K562 (cell line): Measurements from ENCODE around the gene AHCYL1. TPM values are rescaled to one million over a fixed set of nuclear protein-coding genes. Genes with fewer than 3 reads are reported as not detected.

Source experiments
- CBFA2T2 ChIP-seq: fragments of 450-650 bp; conservative IDR thresholded peaks from 2 replicates; pipeline ENCODE4 v1.6.1; 2017; ENCODE audit warnings: mild to moderate bottlenecking
- CBX1 ChIP-seq: sonication (generic); IDR thresholded peaks from 2 replicates; pipeline ENCODE4 v1.6.1; 2016; ENCODE audit warnings: antibody characterized with exemption, low read depth, mild to moderate bottlenecking
- EHMT2 ChIP-seq: fragments of 450-650 bp; IDR thresholded peaks from 2 replicates; pipeline ENCODE4 v1.6.1; 2018; ENCODE audit warnings: antibody characterized with exemption
- JUND ChIP-seq, 2 experiments: IDR thresholded peaks; 2 replicates in 1 of 2; 3 replicates in 1 of 2; pipeline ENCODE4 v1.6.1; 2011; ENCODE audit warnings: borderline replicate concordance in 2 of 2, low read depth in 2 of 2, low read length in 2 of 2, improper control_type of control experiment in 1 of 2, missing biosample characterization in 1 of 2, missing genetic modification characterization in 1 of 2, missing genetic modification reagents in 1 of 2
- MAZ ChIP-seq, 2 experiments: fragments of 450-650 bp in 1 of 2; sonication (generic) in 1 of 2; formaldehyde crosslinking; IDR thresholded peaks in 1 of 2; conservative IDR thresholded peaks in 1 of 2; 2 replicates each; pipeline versions ENCODE4 v1.4.0 to v1.5.0; 2020; ENCODE audit warnings: mild to moderate bottlenecking in 1 of 2, missing genetic modification reagents in 1 of 2
- MEF2D ChIP-seq: conservative IDR thresholded peaks from 2 replicates; pipeline ENCODE4 v1.6.1; 2016; ENCODE audit warnings: low read depth, missing genetic modification characterization, missing compliant biosample characterization
- NCOA6 ChIP-seq: fragments of 450-650 bp; IDR thresholded peaks from 2 replicates; pipeline ENCODE4 v1.6.1; 2017; ENCODE audit warnings: mild to moderate bottlenecking
- NFIX ChIP-seq: fragments of 250-450 bp; sonication (Bioruptor Pico); IDR thresholded peaks from 2 replicates; pipeline ENCODE4 v1.4.0; 2020; ENCODE audit warnings: low read depth, mild to moderate bottlenecking, moderate library complexity
- PTTG1 ChIP-seq: fragments of 450-650 bp; IDR thresholded peaks from 2 replicates; pipeline ENCODE4 v1.6.1; 2016; ENCODE audit warnings: low read depth, mild to moderate bottlenecking, missing genetic modification characterization, missing compliant biosample characterization
- PURB ChIP-seq: sonication (generic); formaldehyde crosslinking; IDR thresholded peaks from 2 replicates; pipeline ENCODE4 v1.9.0; 2021; ENCODE audit warnings: low read depth, mild to moderate bottlenecking, missing genetic modification reagents
- TCFL5 ChIP-seq: fragments of 250-450 bp; sonication (Bioruptor Pico); conservative IDR thresholded peaks from 2 replicates; pipeline ENCODE4 v1.6.1; 2021; ENCODE audit warnings: mild to moderate bottlenecking, moderate library complexity, matching md5 sums
- ZNF124 ChIP-seq: sonication (generic); formaldehyde crosslinking; IDR thresholded peaks from 2 replicates; pipeline ENCODE4 v1.8.1; 2022; ENCODE audit warnings: missing genetic modification reagents
- ZNF324 ChIP-seq: fragments of 250-450 bp; sonication (Bioruptor Pico); IDR thresholded peaks from 2 replicates; pipeline ENCODE4 v1.4.0; 2020; ENCODE audit warnings: mild to moderate bottlenecking
- polyA plus RNA-seq, 8 experiments: library from polyadenylated mRNA; depleted of rRNA in 4 of 8; stranded (reverse) in 5 of 8; unstranded in 3 of 8; fragments of >200 nt; fragmentation: Nextera tagmentation in 2 of 8; fragmentation: Illumina TruSeq in 1 of 8; extraction: Ambion mirVana in 2 of 8; extraction: Trizol in 1 of 8; gene quantifications; 2 replicates each; pipeline versions ENCODE4 v1.2.1 to v1.2.3, GENCODE V29; 2011 to 2014; ENCODE audit warnings: inconsistent platforms in 1 of 8, missing spikeins in 1 of 8
- total RNA-seq, 7 experiments: library from RNA; depleted of rRNA in 6 of 7; stranded (reverse); fragments of >200 nt in 6 of 7; fragmentation: Illumina TruSeq in 2 of 7; extraction: Trizol in 2 of 7; gene quantifications; 2 replicates each; pipeline versions ENCODE4 v1.2.1 to v1.2.3, GENCODE V29; 2011 to 2021; ENCODE audit warnings: low replicate concordance in 1 of 7
- TF ChIP-seq, protein P1 (sequence below): sonication (generic); formaldehyde crosslinking; IDR thresholded peaks from 2 replicates; pipeline ENCODE4 v1.5.0; 2020; ENCODE audit warnings: missing genetic modification reagents
- TF ChIP-seq, protein P2 (sequence below): sonication (generic); formaldehyde crosslinking; IDR thresholded peaks from 2 replicates; pipeline ENCODE4 v1.8.0; 2022; ENCODE audit warnings: mild to moderate bottlenecking, missing genetic modification reagents
- TF ChIP-seq, protein P3 (sequence below): fragments of 200-400 bp; formaldehyde crosslinking; IDR thresholded peaks from 2 replicates; pipeline ENCODE4 v1.6.1; 2017; ENCODE audit warnings: mild to moderate bottlenecking, low read depth, low read length, moderate library complexity
- TF ChIP-seq, protein P4 (sequence below): fragments of 450-650 bp; conservative IDR thresholded peaks from 2 replicates; pipeline ENCODE4 v1.6.1; 2016; ENCODE audit warnings: missing genetic modification characterization, low read depth, mild to moderate bottlenecking, control low read depth, missing compliant biosample characterization
- TF ChIP-seq, protein P5 (sequence below): fragments of 450-650 bp; IDR thresholded peaks from one replicate; pipeline ENCODE4 v1.6.1; 2018; ENCODE audit warnings: mild to moderate bottlenecking, moderate library complexity; ENCODE audit not compliant: partially characterized antibody
- TF ChIP-seq, protein P6 (sequence below): sonication (generic); formaldehyde crosslinking; IDR thresholded peaks from 2 replicates; pipeline ENCODE4 v1.8.0; 2023; ENCODE audit warnings: mild to moderate bottlenecking, missing genetic modification reagents

The AHCYL1 gene
- total and polyA plus RNA-seq, 9 of the 15 experiments (the other 6 are each of a cell fraction or from before 2014, with no cell fraction given), result 27.3 to 118 (median 44.5) TPM

DNA sequence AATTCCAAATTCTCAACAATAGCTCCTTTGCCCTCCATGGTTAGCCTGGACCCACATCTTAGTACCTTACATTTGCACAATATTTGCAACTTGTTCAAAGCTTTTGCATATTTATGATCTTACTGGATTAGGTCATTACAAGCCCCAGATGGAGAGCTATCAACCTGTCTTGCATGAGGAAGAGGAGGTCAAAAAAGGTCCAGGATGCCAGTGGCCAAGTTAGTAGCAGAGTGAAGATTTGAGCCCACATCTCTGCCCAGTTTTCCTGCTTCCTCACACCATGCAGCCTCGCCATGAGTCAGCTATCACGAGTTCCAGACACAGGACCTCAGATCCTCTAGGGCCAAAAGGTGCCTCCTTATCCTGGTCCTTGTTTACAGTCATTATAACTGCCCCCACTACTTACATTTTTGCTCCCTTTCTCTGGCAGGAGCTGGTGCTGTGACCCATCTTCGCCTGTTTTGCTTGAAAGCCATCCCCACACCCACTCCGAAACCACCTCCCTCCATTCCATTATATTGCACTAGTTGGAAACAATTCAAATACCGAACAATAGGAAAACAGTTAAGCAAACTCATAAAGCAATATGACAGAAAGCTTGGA lies 5.0 kb upstream of the AHCYL1 start (continued):
- TF ChIP-seq MAZ (CRISPR knock-in tag; conservative IDR thresholded peaks at IDR 0.05 in 1 of 2, IDR thresholded peaks at IDR 0.05 in 1 of 2), result peak in 1 of 2 experiments; percentile 35; a peak in 1 of 4 replicates
- peak; percentile 39; the same call in 1 of the 2 replicates for TF ChIP-seq PTTG1
- no peak for TF ChIP-seq NCOA6
- TF ChIP-seq, protein P1, sequence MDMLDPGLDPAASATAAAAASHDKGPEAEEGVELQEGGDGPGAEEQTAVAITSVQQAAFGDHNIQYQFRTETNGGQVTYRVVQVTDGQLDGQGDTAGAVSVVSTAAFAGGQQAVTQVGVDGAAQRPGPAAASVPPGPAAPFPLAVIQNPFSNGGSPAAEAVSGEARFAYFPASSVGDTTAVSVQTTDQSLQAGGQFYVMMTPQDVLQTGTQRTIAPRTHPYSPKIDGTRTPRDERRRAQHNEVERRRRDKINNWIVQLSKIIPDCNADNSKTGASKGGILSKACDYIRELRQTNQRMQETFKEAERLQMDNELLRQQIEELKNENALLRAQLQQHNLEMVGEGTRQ (CRISPR knock-in tag), result no peak
- TF ChIP-seq, protein P2, sequence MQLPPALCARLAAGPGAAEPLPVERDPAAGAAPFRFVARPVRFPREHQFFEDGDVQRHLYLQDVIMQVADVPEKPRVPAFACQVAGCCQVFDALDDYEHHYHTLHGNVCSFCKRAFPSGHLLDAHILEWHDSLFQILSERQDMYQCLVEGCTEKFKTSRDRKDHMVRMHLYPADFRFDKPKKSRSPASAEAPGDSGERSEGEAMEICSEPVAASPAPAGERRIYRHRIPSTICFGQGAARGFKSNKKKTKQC (CRISPR knock-in tag), result no peak
- TF ChIP-seq MEF2D, result peak; percentile 32; the same call in 1 of the 2 replicates
- TF ChIP-seq, protein P3, sequence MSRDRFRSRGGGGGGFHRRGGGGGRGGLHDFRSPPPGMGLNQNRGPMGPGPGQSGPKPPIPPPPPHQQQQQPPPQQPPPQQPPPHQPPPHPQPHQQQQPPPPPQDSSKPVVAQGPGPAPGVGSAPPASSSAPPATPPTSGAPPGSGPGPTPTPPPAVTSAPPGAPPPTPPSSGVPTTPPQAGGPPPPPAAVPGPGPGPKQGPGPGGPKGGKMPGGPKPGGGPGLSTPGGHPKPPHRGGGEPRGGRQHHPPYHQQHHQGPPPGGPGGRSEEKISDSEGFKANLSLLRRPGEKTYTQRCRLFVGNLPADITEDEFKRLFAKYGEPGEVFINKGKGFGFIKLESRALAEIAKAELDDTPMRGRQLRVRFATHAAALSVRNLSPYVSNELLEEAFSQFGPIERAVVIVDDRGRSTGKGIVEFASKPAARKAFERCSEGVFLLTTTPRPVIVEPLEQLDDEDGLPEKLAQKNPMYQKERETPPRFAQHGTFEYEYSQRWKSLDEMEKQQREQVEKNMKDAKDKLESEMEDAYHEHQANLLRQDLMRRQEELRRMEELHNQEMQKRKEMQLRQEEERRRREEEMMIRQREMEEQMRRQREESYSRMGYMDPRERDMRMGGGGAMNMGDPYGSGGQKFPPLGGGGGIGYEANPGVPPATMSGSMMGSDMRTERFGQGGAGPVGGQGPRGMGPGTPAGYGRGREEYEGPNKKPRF, result no peak
- no peak for TF ChIP-seq ZNF124 (CRISPR knock-in tag)
- TF ChIP-seq, protein P4, sequence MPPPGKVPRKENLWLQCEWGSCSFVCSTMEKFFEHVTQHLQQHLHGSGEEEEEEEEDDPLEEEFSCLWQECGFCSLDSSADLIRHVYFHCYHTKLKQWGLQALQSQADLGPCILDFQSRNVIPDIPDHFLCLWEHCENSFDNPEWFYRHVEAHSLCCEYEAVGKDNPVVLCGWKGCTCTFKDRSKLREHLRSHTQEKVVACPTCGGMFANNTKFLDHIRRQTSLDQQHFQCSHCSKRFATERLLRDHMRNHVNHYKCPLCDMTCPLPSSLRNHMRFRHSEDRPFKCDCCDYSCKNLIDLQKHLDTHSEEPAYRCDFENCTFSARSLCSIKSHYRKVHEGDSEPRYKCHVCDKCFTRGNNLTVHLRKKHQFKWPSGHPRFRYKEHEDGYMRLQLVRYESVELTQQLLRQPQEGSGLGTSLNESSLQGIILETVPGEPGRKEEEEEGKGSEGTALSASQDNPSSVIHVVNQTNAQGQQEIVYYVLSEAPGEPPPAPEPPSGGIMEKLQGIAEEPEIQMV (tag), result 0 out of 2 replicates have a peak, but pooled peaks have one; percentile 32
- TF ChIP-seq CBFA2T2, result peak; percentile 83
- peak; percentile 94 for TF ChIP-seq JUND (IDR thresholded peaks at IDR 0.05; ENCODE audit: borderline replicate concordance, low read depth, low read length)
- TF ChIP-seq JUND (tag; IDR thresholded peaks at IDR 0.05; ENCODE audit: borderline replicate concordance, low read depth, low read length), result peak; percentile 95; the same call in 2 of the 3 replicates
- peak; percentile 74 for TF ChIP-seq EHMT2
- TF ChIP-seq CBX1, result no peak
- TF ChIP-seq, protein P5, sequence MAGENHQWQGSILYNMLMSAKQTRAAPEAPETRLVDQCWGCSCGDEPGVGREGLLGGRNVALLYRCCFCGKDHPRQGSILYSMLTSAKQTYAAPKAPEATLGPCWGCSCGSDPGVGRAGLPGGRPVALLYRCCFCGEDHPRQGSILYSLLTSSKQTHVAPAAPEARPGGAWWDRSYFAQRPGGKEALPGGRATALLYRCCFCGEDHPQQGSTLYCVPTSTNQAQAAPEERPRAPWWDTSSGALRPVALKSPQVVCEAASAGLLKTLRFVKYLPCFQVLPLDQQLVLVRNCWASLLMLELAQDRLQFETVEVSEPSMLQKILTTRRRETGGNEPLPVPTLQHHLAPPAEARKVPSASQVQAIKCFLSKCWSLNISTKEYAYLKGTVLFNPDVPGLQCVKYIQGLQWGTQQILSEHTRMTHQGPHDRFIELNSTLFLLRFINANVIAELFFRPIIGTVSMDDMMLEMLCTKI, result no peak
- TF ChIP-seq NFIX (CRISPR knock-in tag), result no peak
- TF ChIP-seq ZNF324 (CRISPR knock-in tag), result no peak; the same call in 1 of the 2 replicates
- TF ChIP-seq PURB, result no peak
- no peak for TF ChIP-seq TCFL5 (CRISPR knock-in tag)
- TF ChIP-seq, protein P6, sequence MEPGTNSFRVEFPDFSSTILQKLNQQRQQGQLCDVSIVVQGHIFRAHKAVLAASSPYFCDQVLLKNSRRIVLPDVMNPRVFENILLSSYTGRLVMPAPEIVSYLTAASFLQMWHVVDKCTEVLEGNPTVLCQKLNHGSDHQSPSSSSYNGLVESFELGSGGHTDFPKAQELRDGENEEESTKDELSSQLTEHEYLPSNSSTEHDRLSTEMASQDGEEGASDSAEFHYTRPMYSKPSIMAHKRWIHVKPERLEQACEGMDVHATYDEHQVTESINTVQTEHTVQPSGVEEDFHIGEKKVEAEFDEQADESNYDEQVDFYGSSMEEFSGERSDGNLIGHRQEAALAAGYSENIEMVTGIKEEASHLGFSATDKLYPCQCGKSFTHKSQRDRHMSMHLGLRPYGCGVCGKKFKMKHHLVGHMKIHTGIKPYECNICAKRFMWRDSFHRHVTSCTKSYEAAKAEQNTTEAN (CRISPR knock-in tag), result no peak
